CD14-positive monocyte (primary cell): Measurements from ENCODE around the gene FOXD4L1. TPM values are rescaled to one million over a fixed set of nuclear protein-coding genes. Genes with fewer than 3 reads are reported as not detected.
"Not testable (repeated sequence)": the region's sequence is repeated elsewhere in the genome, so short reads cannot be mapped to it uniquely, and the experiment has no call there.

Source experiments
- DNase-seq, 3 donors: peaks; one replicate each; pipeline ENCODE4 v3.0.0-alpha.2; 2011 to 2022
- H2AFZ ChIP-seq: 2 replicates; pipeline ENCODE4 v1.6.0; 2012; ENCODE audit warnings: mild to moderate bottlenecking, low read depth, low read length, inconsistent platforms; ENCODE audit not compliant: insufficient read depth, poor library complexity, severe bottlenecking
- H3K27ac ChIP-seq, 2 donors: 1 replicate in 1 of 2; 2 replicates in 1 of 2; pipeline ENCODE4 v1.5.1; 2012 to 2013; ENCODE audit warnings: low read length in 2 of 2, control low read depth in 1 of 2, inconsistent platforms in 1 of 2, low read depth in 1 of 2, mild to moderate bottlenecking in 1 of 2
- H3K27me3 ChIP-seq, 2 donors: one replicate each; pipeline versions ENCODE4 v1.6.0 to v1.6.1; 2011 to 2013; ENCODE audit warnings: low read length in 2 of 2; ENCODE audit not compliant: control insufficient read depth in 2 of 2, insufficient read depth in 2 of 2
- H3K36me3 ChIP-seq, 2 donors: replicated peaks in 1 of 2; 1 replicate in 1 of 2; 2 replicates in 1 of 2; pipeline versions ENCODE4 v1.5.1 to v1.6.1; 2012 to 2013; ENCODE audit warnings: low read length in 2 of 2, control low read depth in 1 of 2, inconsistent platforms in 1 of 2, mild to moderate bottlenecking in 1 of 2; ENCODE audit not compliant: insufficient read depth in 2 of 2, control insufficient read depth in 1 of 2
- H3K4me1 ChIP-seq, 2 donors: 1 replicate in 1 of 2; 2 replicates in 1 of 2; pipeline versions ENCODE4 v1.5.1 to v1.6.1; 2012 to 2013; ENCODE audit warnings: low read length in 2 of 2, control low read depth in 1 of 2, inconsistent platforms in 1 of 2, mild to moderate bottlenecking in 1 of 2, moderate library complexity in 1 of 2; ENCODE audit not compliant: insufficient read depth in 2 of 2, control insufficient read depth in 1 of 2
- H3K4me2 ChIP-seq: replicated peaks from 2 replicates; pipeline ENCODE3; 2012; ENCODE audit warnings: low read length, moderate library complexity, mild to moderate bottlenecking; ENCODE audit not compliant: poor library complexity, severe bottlenecking; ENCODE audit errors: extremely low read depth
- H3K4me3 ChIP-seq, 3 experiments: fragments of 200-600 bp in 1 of 3; sonication (generic) in 1 of 3; replicated peaks in 1 of 3; 1 replicate in 2 of 3; 2 replicates in 1 of 3; pipeline ENCODE4 v1.5.1; 2011 to 2013; ENCODE audit warnings: low read length in 3 of 3, mild to moderate bottlenecking in 3 of 3, control low read depth in 2 of 3, low read depth in 2 of 3, inconsistent platforms in 1 of 3, moderate library complexity in 1 of 3
- H3K79me2 ChIP-seq: 2 replicates; pipeline ENCODE4 v1.6.0; 2012; ENCODE audit warnings: mild to moderate bottlenecking, control low read depth, inconsistent platforms, low read length, moderate library complexity; ENCODE audit not compliant: insufficient read depth
- H3K9ac ChIP-seq: 2 replicates; pipeline ENCODE4 v1.6.0; 2017; ENCODE audit warnings: low read length, mild to moderate bottlenecking; ENCODE audit not compliant: insufficient read depth, poor library complexity, severe bottlenecking
- H3K9me3 ChIP-seq, 2 donors: replicated peaks in 1 of 2; 1 replicate in 1 of 2; 2 replicates in 1 of 2; pipeline versions ENCODE4 v1.5.1 to v1.6.1; 2012 to 2013; ENCODE audit warnings: low read length in 2 of 2, control low read depth in 1 of 2; ENCODE audit not compliant: control insufficient read depth in 1 of 2, insufficient read depth in 1 of 2
- H4K20me1 ChIP-seq: 2 replicates; pipeline ENCODE4 v1.6.0; 2012; ENCODE audit warnings: mild to moderate bottlenecking, low read length, control low read depth, moderate library complexity; ENCODE audit not compliant: insufficient read depth
- H3K27ac Mint-ChIP-seq, 7 donors: one replicate each; pipeline ENCODE4 v1.8.0; 2020; ENCODE audit warnings: mild to moderate bottlenecking in 7 of 7, mixed read lengths in 7 of 7, moderate library complexity in 6 of 7, inconsistent platforms in 2 of 7
- H3K27me3 Mint-ChIP-seq, 3 donors: one replicate each; pipeline ENCODE4 v1.8.0; 2021 to 2022; ENCODE audit warnings: low read depth in 3 of 3, mild to moderate bottlenecking in 3 of 3, mixed read lengths in 3 of 3, moderate library complexity in 3 of 3, inconsistent platforms in 1 of 3
- H3K36me3 Mint-ChIP-seq, 2 donors: one replicate each; pipeline ENCODE4 v1.8.0; 2020; ENCODE audit warnings: mixed read lengths in 2 of 2, inconsistent platforms in 1 of 2, mild to moderate bottlenecking in 1 of 2
- H3K4me1 Mint-ChIP-seq: one replicate; pipeline ENCODE4 v1.8.0; 2020; ENCODE audit warnings: mild to moderate bottlenecking, mixed read lengths
- H3K4me3 Mint-ChIP-seq, 2 donors: one replicate each; pipeline ENCODE4 v1.8.0; 2020; ENCODE audit warnings: mild to moderate bottlenecking in 2 of 2, mixed read lengths in 2 of 2, moderate library complexity in 1 of 2
- H3K9me3 Mint-ChIP-seq, 7 donors: one replicate each; pipeline ENCODE4 v1.8.0; 2020 to 2022; ENCODE audit warnings: mixed read lengths in 7 of 7, mild to moderate bottlenecking in 6 of 7, moderate library complexity in 6 of 7, inconsistent platforms in 2 of 7
- WGBS: methylation state at CpG from one replicate; pipeline ENCODE4 v1.1.5; 2013; ENCODE audit warnings: missing lambda C conversion rate; ENCODE audit not compliant: insufficient coverage; 5-methylcytosine and 5-hydroxymethylcytosine counted together
- intact Hi-C, 2 donors: fragments of 100-400 bp; cut with micrococcal nuclease; formaldehyde crosslinking; loops; one replicate each; pipeline versions ENCODE4 v1.15.0 to v1.15.1; 2023
- polyA minus RNA-seq: library from RNA; depleted of rRNA, polyadenylated mRNA; stranded (reverse); fragments of >200 nt; gene quantifications from 2 replicates; pipeline ENCODE4 v1.2.3, GENCODE V29; 2012
- polyA plus RNA-seq, 3 donors: library from polyadenylated mRNA; depleted of rRNA in 1 of 3; unstranded in 2 of 3; stranded (reverse) in 1 of 3; fragments of 300-500 nt in 2 of 3; fragments of >200 nt in 1 of 3; fragmentation: Illumina TruSeq in 2 of 3; gene quantifications; 1 replicate in 2 of 3; 2 replicates in 1 of 3; pipeline ENCODE4 v1.2.3, GENCODE V29; 2012 to 2021
- total RNA-seq, 12 experiments: library from RNA in 1 of 12; stranded (reverse) in 1 of 12; fragments of 120-200 nt in 1 of 12; gene quantifications; one replicate each; pipeline ENCODE4 v1.2.4 and lab custom pipeline; 2013 to 2026; ENCODE audit warnings: mixed read lengths in 6 of 12, inconsistent platforms in 1 of 12

FOXD4L1 gene
- total RNA-seq (2013): 0.10 TPM
- polyA plus RNA-seq (under 1 TPM in 1 of 3 donors, not detected in 2; 0.04 TPM), polyA minus RNA-seq (0.14 TPM in 1 of 2 replicates, not detected in the other), total RNA-seq (lab: John Stamatoyannopoulos, UW) (0.07 to 0.36 (median 0.30) reads per million in 11 experiments)

DNA sequence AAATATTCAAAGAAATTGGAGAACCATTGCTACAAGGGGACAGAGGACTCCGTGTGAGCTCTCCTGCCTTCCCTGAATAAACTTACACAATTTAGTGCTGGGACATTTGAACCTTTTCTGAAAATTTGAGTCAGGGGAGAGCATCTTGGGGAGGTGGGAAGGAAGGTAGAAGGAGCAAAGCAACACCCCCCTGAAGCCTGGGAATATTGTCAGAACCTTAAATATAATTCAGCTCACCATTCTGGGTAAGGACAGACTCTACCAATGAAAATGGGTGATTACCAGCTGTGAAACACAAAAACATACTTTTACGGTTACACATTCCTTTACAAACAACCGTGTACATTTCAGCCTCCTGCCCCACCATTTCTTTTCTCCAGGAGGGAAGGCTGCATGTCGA is at the start of gene FOXD4L1:
FOXD4L1 (plus strand) TSS at position 301 of the 400 bp plus-strand sequence. CDS start 592 bp downstream, outside the sequence.
- H3K36me3 ChIP-seq, H3K27ac ChIP-seq, H2AFZ ChIP-seq, H3K9me3 ChIP-seq, H3K4me2 ChIP-seq, H4K20me1 ChIP-seq, H3K79me2 ChIP-seq, DNase-seq, intact Hi-C loops, H3K4me3 ChIP-seq, H3K9ac ChIP-seq, H3K27ac Mint-ChIP-seq: not testable (repeated sequence)
- Mint-ChIP-seq H3K27me3 (peaks cover 16 to 60% (median 41%) of the 10 kb centered on the region in 3 donors), H3K9me3 (peaks cover 0 to 18% (median 2%) of the 10 kb centered on the region in 7 donors), H3K36me3 (peaks cover 11 to 18% of the 10 kb centered on the region in 2 donors), H3K4me1 (peaks cover 28% of the 10 kb centered on the region), H3K4me3 (peak within 1 kb of the TSS; percentile 24 to 73)
- H3K4me1 ChIP-seq: peaks cover 20 to 21% of the 10 kb centered on the region in 2 donors
- peaks cover 16 to 39% of the 10 kb centered on the region in 2 donors for H3K27me3 ChIP-seq
- WGBS: no CpG with 5 or more reads among the region's 4 CpGs

DNA sequence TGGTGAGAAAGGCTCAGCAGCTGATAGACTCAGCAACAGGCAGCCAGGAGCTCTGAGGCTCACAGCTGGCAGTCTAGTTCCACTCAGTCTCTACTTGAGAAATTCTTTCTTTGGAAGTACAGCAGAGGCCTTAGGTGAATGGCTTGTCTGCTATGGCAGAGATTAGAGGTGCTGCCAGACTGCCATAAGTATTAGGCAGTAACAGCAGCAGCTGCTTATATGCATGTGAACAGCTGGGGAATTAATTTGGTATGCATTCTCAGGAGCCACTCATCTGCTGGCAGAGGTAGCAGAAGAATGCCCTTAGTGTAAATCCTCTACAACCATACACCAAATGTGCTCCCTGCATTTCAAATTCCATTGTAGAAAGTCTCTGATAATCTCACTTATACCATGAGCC is 32.7 kb upstream of the FOXD4L1 start:
- H3K9me3 Mint-ChIP-seq, H3K4me3 ChIP-seq, H3K27me3 Mint-ChIP-seq, H3K4me3 Mint-ChIP-seq, H3K36me3 ChIP-seq, H3K36me3 Mint-ChIP-seq, DNase-seq, intact Hi-C loops, H3K27ac Mint-ChIP-seq, H3K27me3 ChIP-seq, H3K4me1 Mint-ChIP-seq, H3K4me2 ChIP-seq, H4K20me1 ChIP-seq, H2AFZ ChIP-seq, H3K9me3 ChIP-seq, H3K4me1 ChIP-seq, H3K79me2 ChIP-seq, H3K27ac ChIP-seq, H3K9ac ChIP-seq: not testable (repeated sequence)

DNA sequence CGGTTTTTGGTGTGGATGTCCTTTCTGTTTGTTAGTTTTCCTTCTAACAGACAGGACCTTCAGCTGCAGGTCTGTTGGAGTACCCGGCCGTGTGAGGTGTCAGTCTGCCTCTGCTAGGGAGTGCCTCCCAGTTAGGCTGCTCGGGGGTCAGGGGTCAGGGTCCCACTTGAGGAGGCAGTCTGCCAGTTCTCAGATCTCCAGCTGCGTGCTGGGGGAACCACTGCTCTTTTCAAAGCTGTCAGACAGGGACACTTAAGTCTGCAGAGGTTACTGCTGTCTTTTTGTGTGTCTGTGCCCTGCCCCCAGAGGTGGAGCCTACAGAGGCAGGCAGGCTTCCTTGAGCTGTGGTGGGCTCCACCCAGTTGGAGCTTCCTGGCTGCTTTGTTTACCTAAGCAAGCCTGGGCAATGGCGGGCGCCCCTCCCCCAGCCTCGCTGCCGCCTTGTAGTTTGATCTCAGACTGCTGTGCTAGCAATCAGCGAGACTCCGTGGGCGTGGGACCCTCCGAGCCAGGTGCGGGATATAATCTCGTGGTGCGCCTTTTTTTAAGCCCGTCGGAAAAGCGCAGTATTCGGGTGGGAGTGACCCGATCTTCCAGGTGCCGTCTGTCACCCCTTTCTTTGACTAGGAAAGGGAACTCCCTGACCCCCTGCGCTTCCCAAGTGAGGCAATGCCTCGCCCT is 21.6 kb upstream of the FOXD4L1 start:
- not testable (repeated sequence) for H3K4me3 ChIP-seq, H3K27me3 Mint-ChIP-seq

DNA sequence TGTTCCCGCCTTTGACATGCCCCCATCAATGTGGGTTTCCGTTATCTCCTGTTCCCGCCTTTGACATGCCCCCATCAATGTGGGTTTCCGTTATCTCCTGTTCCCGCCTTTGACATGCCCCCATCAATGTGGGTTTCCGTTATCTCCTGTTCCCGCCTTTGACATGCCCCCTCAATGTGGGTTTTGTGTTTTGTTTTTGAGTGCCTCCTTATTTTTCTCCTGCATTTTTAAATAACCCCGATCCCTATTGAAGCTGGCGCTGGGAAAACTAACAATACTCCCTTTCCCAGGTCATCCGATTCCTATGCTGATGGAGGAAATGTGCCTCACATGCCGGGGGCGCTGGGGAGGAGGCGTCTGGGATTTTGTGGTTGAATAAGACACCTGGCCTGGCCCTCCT is 1.9 kb upstream of the FOXD4L1 start:
- H3K27ac Mint-ChIP-seq, H3K9ac ChIP-seq, H3K4me1 ChIP-seq, H3K4me3 Mint-ChIP-seq, H3K4me2 ChIP-seq, H4K20me1 ChIP-seq, intact Hi-C loops, H3K27ac ChIP-seq, H3K9me3 ChIP-seq, H3K79me2 ChIP-seq, H3K36me3 ChIP-seq, H2AFZ ChIP-seq, H3K4me3 ChIP-seq, DNase-seq: not testable (repeated sequence)
- H3K4me1 Mint-ChIP-seq: peaks cover 17% of the 10 kb centered on the region
- H3K9me3 Mint-ChIP-seq: peaks cover 0 to 11% (median 0%) of the 10 kb centered on the region in 7 donors
- WGBS: no CpG with 5 or more reads among the region's 13 CpGs
- peaks cover 5 to 42% (median 29%) of the 10 kb centered on the region in 3 donors for H3K27me3 Mint-ChIP-seq
- peaks cover 6 to 14% of the 10 kb centered on the region in 2 donors for H3K36me3 Mint-ChIP-seq
- peaks cover 9 to 23% of the 10 kb centered on the region in 2 donors for H3K27me3 ChIP-seq

More for the DNA sequence above, 21.6 kb upstream of the FOXD4L1 start:
- H3K27ac Mint-ChIP-seq: peak overlapping the region in 1 of 7 donors; percentile 66
- DNase-seq, H3K9me3 Mint-ChIP-seq, H3K9me3 ChIP-seq, H3K4me1 ChIP-seq, H3K36me3 ChIP-seq, H3K27me3 ChIP-seq, H3K79me2 ChIP-seq, H3K27ac ChIP-seq, H3K4me1 Mint-ChIP-seq, H3K4me2 ChIP-seq, H2AFZ ChIP-seq, H3K4me3 Mint-ChIP-seq, intact Hi-C loops, H4K20me1 ChIP-seq, H3K9ac ChIP-seq: not testable (repeated sequence)
- WGBS: 94% methylated on average over 4 of the region's 24 CpGs
- peaks cover 18 to 27% of the 10 kb centered on the region in 2 donors for H3K36me3 Mint-ChIP-seq
